IPS-NIHi7 (cell line): Measurements from ENCODE around the gene PDCD5.
"Not testable (repeated sequence)": the region's sequence is repeated elsewhere in the genome, so short reads cannot be mapped to it uniquely, and the experiment has no call there.

Experiments
- DNase-seq: peaks from one replicate; pipeline ENCODE4 v3.0.0; 2012; ENCODE audit warnings: mixed read lengths; ENCODE audit errors: extremely low spot score

Gene PDCD5, protein sequence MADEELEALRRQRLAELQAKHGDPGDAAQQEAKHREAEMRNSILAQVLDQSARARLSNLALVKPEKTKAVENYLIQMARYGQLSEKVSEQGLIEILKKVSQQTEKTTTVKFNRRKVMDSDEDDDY

DNA sequence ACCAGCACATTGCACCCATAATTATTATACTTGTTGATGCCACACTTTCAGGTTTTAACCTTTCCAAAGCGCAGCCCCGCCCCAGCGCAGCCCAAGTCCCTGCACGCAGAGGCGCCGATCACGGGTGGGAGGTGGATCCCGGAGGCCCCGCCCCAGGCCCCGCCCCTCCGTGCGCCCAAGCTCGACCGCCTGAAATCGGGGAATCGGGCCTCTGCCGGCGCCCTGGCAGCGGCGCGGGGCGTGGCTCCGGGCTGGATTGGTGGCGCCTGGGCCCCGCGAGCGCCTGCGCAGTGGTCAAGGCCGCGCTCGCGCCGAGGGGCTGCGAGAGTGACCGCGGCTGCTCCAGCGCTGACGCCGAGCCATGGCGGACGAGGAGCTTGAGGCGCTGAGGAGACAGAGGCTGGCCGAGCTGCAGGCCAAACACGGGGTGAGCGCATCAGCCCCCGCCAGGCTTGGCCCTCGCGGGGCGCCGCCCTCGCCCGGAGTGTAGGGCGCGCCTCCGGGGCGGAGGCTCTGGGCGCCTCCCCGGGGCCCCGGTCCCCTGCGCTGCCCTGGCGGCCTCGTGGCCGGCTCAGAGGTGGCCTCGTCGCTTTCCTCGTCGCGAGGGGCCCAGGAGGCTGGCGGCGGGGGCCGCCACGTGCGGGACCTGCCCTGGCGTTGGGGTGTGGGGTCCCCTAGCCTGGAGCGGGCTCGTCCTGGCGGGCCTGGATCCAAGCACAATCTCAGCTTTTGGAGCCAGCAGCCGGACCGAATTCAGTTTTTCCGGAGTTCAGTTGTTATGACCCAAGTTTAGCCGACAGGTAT is at the start of gene PDCD5:
TSS of gene PDCD5 (plus strand) at position 290 of the 804 bp plus-strand sequence. CDS start at position 362, 72 bp downstream.
- DNase-seq: peak; percentile 100

GRCh38 chr19:32532233-32532632 is 48.8 kb upstream of the PDCD5 start:
- DNase-seq: no peak

DNA sequence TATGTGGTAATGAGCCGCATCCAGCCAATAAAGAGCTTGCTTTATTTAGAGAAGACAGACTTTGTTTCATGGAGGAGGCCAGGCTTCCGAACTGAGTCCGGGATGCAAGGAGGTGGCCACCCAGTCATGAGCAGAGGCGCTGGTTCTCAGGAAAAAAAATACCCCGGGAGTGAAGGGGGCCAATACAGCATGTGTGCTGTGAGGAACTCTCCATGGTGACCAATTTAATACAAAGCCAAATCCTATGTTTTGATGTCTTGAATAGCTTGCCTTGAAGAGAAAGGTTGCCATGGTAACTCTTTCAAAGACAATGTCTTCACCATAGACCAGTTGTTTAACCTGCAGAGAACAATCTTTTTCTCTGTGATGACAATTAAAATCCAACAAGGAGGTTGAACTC is 43.4 kb upstream of the PDCD5 start:
- DNase-seq: no peak

DNA sequence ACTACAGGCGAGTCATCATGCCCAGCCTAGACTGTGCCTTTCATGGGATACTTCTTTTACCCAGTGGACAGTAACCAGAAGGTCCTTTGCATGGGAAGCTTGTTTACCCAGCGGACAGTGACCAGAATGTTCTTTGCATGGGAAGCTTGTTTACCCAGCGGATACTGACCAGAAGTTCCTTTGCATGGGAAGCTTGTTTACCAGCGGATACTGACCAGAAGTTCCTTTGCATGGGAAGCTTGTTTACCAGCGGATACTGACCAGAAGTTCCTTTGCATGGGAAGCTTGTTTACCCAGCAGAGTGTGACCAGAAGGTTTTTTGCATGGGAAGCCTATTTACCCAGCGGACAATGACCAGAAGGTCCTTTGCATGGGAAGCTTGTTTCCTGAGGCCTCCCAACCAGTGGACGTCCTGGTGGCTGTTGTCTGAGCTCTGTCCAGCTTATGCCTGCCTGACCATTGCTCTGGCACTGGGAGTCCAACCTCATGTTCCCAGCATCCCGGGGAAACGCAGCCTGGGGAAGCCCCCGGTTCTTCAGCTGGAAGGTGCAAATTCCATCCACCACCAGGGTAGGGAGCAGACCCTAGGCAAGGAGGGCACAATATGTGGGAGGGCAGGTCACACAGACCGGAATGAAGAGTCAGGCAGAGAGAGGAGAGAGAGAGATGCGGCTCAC is 41.6 kb upstream of the PDCD5 start:
- DNase-seq: no peak

- no peak for DNase-seq
These were observed 40.4 kb upstream of the PDCD5 start for GRCh38 chr19:32540621-32541020.

- DNase-seq: not testable (repeated sequence)
These were observed 39.6 kb upstream of the PDCD5 start for GRCh38 chr19:32541376-32541775.

- no peak for DNase-seq
These were observed 38.4 kb upstream of the PDCD5 start for GRCh38 chr19:32542477-32543108.

DNA sequence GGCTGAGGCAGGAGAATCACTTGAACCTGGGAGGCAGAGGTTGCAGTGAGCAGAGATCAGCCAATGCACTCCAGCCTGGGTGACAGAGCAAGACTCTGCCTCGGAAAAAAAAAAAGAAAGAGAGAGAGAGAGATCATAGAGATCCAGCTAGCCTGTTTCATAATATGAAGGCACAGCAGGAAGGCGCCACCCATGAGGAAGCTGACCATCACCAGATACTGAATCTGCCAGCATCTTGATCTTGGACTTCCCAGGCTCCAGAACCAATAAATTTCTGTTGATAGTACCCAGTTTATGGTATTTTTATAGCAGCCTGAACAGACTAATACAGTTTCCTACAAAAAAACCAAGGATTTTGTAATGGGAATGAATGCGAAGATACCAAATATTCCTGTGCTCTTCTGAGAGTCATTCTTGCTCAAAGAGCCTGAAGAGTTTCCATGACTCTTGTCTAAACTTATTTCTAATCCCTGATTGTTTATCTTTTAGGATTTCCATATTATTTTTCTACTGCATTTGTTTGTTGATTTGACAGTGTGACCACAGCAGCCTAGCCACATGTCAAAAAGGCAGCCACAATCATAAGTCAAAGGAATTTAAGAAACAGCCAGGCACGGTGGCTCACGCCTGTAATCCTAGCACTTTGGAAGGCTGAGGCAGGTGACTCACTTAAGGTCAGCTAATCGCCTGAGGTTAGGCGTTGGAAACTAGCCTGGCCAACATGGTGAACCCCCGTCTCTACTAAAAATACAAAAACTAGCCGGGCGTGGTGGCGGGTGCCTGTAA is 37.7 kb upstream of the PDCD5 start:
- DNase-seq: no peak

GRCh38 chr19:32544917-32545316 is 36.1 kb upstream of the PDCD5 start:
- DNase-seq: no peak

DNA sequence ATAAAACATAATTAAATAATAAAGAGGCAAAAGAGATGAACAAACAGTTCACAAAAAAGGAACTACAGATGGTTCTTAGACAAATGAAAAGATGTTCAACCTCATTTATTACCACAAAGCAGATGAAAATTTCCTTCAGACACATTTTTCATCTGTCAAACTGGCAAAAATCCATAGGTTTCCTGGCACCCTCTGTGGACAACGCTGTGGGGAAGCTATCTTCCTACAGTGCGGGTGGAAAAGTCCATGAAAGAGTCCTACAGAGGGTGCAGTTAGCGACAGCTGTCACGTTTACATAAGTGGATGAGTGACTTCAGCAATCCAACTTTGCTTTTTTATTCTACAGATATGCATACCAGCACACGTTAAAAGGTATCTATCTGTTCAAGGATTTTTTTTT is 30.3 kb upstream of the PDCD5 start:
- DNase-seq: no peak

- DNase-seq: no peak
These were observed 25.2 kb upstream of the PDCD5 start for GRCh38 chr19:32555786-32556185.

DNA sequence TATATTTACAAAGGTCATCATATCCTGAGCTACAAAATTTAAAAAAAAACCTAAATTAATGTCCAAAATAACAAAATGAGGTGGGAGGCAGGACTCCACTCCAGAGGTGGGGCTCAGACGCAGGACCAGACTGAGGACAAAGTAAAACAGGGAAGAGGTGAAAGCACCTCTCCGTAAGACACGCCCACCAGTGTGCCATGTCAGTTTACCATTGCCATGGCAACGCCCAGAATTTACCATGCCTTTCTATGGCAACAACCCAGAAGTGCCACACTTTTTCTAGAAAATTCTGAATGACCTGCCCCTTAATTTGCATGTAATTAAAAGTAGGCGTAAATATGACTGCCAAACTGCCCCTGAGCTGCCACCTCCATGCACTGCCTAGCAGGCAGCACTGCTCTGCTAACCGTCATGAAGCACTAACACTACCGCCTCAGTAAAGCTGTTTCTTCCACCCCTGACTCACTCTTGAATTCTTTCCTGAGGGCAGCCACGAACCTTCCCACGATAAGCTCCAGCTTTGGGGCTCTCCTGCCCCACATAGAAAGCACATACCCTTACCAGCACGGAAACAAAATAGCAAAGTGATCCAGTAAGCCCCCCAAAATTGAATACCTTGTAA is 22.3 kb upstream of the PDCD5 start:
- DNase-seq: no peak

- DNase-seq: no peak
These were observed 17.2 kb upstream of the PDCD5 start for GRCh38 chr19:32563761-32564160.

DNA sequence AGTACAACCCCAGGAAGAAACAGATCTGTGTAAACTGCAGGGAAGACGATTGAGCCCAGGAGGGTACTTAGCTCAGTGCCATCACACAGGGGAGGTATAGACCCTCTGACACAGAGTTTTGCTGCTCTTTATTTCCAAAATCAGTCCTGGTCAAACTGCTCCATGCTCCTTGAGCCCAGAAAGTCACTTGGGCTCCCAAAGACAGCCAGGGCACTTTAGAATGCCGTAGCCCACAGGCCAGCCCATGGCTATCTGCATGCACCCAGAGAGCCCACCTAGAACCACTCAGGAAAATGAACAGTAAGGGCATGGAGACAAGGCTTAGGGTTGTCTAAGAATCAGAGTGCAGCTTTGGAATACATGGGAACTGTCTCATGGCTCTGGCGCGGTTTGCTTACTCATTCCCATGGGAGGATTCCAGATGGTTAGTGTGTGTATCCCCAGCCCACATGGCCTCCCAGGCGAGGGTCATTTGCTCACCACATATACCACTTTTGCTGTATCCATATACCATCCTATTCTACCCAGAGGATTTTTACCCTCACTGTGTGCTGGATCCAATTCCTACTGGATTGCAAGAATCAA is 14.7 kb upstream of the PDCD5 start:
- DNase-seq: no peak

- DNase-seq: no peak
These were observed 13.5 kb upstream of the PDCD5 start for GRCh38 chr19:32567486-32567885.

- peak; percentile 47 for DNase-seq
These were observed 10.8 kb upstream of the PDCD5 start for GRCh38 chr19:32570081-32570785.

DNA sequence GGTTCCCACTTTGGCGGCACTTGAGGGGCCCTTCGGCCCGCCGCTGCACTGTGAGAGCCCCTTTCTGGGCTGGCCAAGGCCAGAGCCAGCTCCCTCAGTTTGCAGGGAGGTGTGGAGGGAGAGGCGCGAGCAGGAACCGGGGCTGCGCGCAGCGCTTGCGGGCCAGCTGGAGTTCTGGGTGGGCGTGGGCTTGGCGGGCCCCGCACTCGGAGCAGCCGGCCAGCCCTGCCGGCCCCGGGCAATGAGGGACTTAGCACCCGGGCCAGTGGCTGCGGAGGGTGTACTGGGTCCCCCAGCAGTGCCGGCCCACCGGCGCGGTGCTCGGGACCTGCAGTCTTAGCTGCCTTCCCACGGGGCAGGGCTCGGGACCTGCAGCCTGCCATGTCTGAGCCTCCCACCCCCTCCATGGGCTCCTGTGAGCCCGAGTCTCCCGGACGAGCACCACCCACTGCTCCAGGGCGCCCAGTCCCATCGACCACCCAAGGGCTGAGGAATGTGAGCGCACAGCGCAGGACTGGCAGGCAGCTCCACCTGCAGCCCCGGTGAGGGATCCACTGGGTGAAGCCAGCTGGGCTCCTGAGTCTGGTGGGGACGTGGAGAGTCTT is 9.4 kb upstream of the PDCD5 start:
- not testable (repeated sequence) for DNase-seq

- DNase-seq: not testable (repeated sequence)
These were observed 8.1 kb upstream of the PDCD5 start for GRCh38 chr19:32572700-32573491.

DNA sequence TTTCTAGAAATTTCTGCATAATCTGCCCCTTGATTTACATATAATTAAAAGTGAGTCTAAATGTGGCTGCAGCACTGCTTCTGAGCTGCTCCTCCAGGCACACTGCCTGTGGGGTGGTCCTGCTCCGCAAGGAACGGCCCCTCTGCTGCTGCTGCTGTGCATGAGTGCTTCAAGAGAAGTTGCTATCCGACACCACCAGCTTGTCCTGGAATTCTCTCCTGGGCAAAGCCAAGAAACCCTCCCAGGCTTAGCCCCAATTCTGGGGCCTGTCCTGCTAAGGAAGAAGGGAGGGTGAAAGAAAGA is 7.5 kb upstream of the PDCD5 start:
- DNase-seq: no peak
